Measurements from ENCODE around the gene THSD7A.

The THSD7A gene

GRCh38 chr7:11750191-11750590, 81.8 kb downstream of the THSD7A start:
- DNase-seq: no peak

GRCh38 chr7:11749629-11750028, 82.4 kb downstream of the THSD7A start:
- no peak for DNase-seq

- no peak for DNase-seq
These were observed 83.1 kb downstream of the THSD7A start for GRCh38 chr7:11748884-11749283.

GRCh38 chr7:11747715-11748485, 84.1 kb downstream of the THSD7A start:
- DNase-seq: no peak

- no peak for DNase-seq
These were observed 85.4 kb downstream of the THSD7A start for GRCh38 chr7:11746591-11746990.

- DNase-seq: no peak
These were observed 88.5 kb downstream of the THSD7A start for GRCh38 chr7:11743548-11743947.

- no peak for DNase-seq
These were observed 89.0 kb downstream of the THSD7A start for GRCh38 chr7:11743016-11743415.

- DNase-seq: no peak
These were observed 89.5 kb downstream of the THSD7A start for GRCh38 chr7:11742496-11742895.

GRCh38 chr7:11737723-11738122, 94.3 kb downstream of the THSD7A start:
- no peak for DNase-seq

GRCh38 chr7:11732207-11732606, 99.8 kb downstream of the THSD7A start:
- no peak for DNase-seq

- DNase-seq: no peak
These were observed 101.3 kb downstream of the THSD7A start for GRCh38 chr7:11730725-11731124.

- no peak for DNase-seq
These were observed 104.1 kb downstream of the THSD7A start for GRCh38 chr7:11727864-11728263.

GRCh38 chr7:11726794-11727155, 105.2 kb downstream of the THSD7A start:
- DNase-seq: no peak

- DNase-seq: no peak
These were observed 105.8 kb downstream of the THSD7A start for GRCh38 chr7:11726001-11726793.

GRCh38 chr7:11716185-11716584, 115.8 kb downstream of the THSD7A start:
- DNase-seq: no peak

- no peak for DNase-seq
These were observed 117.3 kb downstream of the THSD7A start for GRCh38 chr7:11714676-11715075.

GRCh38 chr7:11714205-11714604, 117.8 kb downstream of the THSD7A start:
- DNase-seq: no peak

- DNase-seq: no peak
These were observed 118.6 kb downstream of the THSD7A start for GRCh38 chr7:11713352-11713751.

- no peak for DNase-seq
These were observed 121.6 kb downstream of the THSD7A start for GRCh38 chr7:11710377-11710776.

- no peak for DNase-seq
These were observed 122.8 kb downstream of the THSD7A start for GRCh38 chr7:11709196-11709595.

- no peak for DNase-seq
These were observed 124.3 kb downstream of the THSD7A start for GRCh38 chr7:11707606-11708193.

GRCh38 chr7:11706666-11707605, 125.1 kb downstream of the THSD7A start:
- no peak for DNase-seq

GRCh38 chr7:11703829-11704228, 128.2 kb downstream of the THSD7A start:
- DNase-seq: no peak
